Hematopoietic multipotent progenitor cell treated with erythropoietin and hydrocortisone succinate and interleukin-3 and kit ligand, for 6 days (in vitro differentiated cells): Measurements from ENCODE around the gene ZBTB7C.

Experiments used
- DNase-seq: peaks from one replicate; pipeline ENCODE4 v3.0.0-alpha.2; 2015

Gene ZBTB7C

DNA sequence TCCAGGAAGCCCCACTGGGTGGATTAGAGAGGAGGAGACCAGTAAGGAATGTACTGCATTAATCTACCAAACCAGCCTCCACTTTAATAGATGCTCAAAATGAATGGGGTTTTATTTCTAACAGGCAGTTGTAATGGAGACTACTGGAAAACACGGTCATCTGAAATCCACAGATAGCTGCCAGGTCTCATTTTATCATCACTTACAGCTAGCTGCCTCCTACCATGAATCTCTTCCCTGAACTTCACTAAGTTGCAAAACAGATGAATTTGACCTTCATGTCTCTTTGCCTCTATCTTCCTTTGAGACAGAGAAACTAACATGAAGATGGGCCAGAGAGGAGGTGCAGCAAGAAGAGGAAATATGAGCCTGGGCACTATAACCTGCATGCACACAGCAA lies 21.9 kb downstream of the ZBTB7C start:
- DNase-seq, result no peak

GRCh38 chr18:48385596-48385995 lies 23.6 kb downstream of the ZBTB7C start:
- DNase-seq, result peak; percentile 5

GRCh38 chr18:48376934-48377333 lies 32.2 kb downstream of the ZBTB7C start:
- DNase-seq, result no peak

DNA sequence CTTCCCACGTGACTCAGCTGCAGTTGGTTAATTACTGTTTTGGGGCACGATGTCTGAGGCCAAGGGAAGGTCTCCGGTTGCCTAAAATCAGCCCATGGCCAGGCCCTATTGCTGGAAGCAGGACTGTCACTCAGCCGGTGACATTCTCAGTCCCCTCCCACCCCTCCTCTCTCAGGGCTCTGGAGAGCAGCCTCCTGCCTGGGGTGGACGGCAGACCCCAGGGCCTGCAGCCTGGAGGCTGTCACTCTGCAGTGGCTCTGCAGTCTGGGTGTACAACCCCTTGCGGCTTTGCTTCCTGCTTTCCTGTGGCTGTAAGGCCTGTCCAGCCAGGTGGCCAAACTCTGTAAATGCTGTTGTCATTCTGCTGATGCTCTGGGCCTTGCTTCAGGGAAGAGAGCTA lies 32.8 kb downstream of the ZBTB7C start:
- DNase-seq, result no peak

GRCh38 chr18:48375150-48375800 lies 33.9 kb downstream of the ZBTB7C start:
- peak; percentile 46 for DNase-seq

- DNase-seq, result peak; percentile 34
These were observed 34.6 kb downstream of the ZBTB7C start for GRCh38 chr18:48374423-48375149.

- no peak for DNase-seq
These were observed 37.2 kb downstream of the ZBTB7C start for GRCh38 chr18:48371854-48372602.

DNA sequence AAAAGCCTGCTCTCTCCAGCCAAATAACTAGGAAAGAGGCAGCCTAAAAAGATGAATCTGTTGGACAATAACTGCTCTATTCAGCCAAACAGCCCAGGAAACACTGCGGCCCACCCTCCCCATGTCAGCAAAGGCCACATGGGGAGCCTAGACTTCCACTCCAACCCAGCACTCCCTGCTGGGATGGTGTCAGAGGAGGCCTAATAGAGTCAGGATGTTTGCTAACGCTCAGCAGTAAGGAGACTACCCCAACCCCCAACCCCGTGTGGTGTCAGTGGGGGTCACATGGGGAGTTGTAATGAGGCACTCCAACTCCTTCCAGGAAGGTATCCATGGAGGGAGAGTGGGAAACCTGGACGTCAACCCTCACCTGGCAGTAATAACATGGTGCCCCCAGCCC lies 41.6 kb downstream of the ZBTB7C start:
- no peak for DNase-seq

GRCh38 chr18:48365965-48366364 lies 43.2 kb downstream of the ZBTB7C start:
- DNase-seq, result no peak

GRCh38 chr18:48364146-48364545 lies 45.0 kb downstream of the ZBTB7C start:
- DNase-seq, result no peak

GRCh38 chr18:48363175-48363574 lies 46.0 kb downstream of the ZBTB7C start:
- no peak for DNase-seq

- no peak for DNase-seq
These were observed 47.4 kb downstream of the ZBTB7C start for GRCh38 chr18:48361801-48362200.

- no peak for DNase-seq
These were observed 48.7 kb downstream of the ZBTB7C start for GRCh38 chr18:48360376-48361021.

DNA sequence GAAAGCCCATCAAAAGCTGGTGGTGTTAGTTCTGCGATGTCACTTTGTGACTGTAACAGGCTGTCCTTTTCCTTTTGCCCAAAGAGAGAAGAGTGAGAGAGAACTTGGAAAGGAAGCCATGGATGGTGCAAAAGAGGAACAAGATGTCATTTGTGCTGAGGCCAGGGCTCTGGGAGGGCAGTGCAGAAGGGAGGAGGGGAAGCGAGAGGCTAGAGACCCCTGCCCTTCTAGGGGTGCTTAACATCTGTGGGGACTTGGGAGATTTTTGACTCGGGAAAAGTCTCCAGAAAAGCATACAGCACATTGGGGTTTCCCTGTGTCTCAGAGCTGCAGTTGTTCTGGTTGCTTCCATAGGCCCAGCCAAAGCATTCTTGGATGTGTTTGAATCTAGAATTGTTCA lies 49.6 kb downstream of the ZBTB7C start:
- DNase-seq, result no peak

- no peak for DNase-seq
These were observed 50.3 kb downstream of the ZBTB7C start for GRCh38 chr18:48358868-48359267.

DNA sequence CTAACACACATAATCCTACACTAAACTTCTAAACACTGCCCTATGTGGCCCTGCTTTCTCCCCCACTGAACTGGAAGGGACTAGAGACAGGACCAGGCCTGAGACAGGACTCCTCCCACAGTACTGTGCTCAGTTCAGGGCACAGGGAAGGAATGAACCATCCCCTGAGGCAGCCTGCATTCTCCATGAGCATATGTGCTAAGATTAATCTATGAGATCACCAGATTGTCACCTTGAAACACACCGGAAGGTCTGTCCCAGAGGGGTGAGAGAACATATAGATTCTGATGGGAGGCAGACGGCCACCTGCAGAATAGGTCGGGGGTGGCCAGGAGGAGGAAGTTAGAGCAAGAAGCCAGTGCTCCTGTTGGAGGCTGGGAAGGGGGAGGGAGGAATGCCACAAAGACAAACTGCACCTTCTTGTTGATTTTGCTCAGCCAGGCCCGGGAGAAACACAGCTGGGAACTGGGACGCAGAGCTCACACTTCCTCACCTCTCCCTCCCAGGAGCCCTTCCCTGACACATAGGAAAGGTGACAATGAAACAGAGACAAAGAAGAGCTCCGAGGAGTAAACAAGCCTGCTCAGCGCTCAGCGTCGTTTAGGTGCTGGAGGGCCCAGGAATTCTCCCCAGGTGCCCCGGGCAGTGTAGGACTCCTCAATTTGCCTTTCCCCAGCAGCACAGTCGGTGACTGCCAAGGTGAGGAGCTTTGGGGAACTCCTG lies 52.1 kb downstream of the ZBTB7C start:
- DNase-seq, result no peak

DNA sequence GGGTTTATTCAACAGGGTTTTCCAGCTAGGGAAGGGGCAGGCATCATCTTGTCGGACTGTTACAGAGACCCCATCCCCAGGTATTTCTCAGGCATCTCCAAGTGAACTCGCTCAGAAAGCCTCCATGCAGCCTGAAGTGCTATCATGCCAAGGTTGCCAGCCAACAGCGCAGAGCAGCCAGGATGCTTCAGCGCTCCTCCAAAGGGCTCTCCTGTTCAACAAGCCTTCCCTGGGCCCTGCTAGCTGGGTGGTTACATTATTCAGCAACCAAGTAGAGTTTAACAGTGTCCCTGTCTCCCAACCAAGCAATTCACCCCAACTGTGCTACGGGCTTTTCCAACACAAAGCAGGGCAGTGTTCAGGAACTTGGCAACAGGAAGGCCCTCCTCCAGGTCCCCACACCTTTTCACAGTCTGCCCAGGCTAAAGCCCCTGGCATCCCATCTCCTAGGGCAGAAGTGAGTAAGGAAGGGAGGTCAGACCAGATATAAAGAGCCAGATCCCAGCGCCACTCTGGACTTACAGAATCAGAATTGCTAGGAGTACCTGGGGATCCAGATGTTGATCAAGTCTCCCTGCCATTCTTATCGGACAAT lies 52.9 kb downstream of the ZBTB7C start:
- no peak for DNase-seq

GRCh38 chr18:48355276-48356115 lies 53.7 kb downstream of the ZBTB7C start:
- no peak for DNase-seq

DNA sequence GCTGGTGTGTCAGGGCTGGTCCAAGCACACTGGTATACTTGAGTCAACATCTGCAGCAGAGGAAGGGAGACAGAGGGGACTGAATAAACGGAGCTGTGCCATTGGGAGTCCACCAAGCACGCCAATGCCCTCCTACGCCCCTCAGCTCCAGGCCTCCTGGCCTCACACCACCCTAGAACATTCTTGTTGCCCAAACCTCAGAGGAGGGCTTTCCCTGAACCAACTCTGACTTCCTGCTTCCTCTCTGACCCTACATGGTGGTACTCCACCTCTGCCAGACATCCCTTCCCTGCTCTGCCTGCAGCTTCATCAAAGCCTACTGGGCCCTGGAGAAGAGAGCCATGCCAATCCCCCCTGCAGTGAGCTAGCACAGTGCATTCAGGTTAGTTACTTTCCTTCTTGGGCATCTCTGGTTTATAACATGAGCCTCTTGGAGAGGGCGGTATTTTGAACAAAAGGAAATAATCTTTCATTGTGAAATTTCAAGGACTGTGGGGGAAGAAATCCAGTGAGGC lies 54.4 kb downstream of the ZBTB7C start:
- DNase-seq, result no peak

DNA sequence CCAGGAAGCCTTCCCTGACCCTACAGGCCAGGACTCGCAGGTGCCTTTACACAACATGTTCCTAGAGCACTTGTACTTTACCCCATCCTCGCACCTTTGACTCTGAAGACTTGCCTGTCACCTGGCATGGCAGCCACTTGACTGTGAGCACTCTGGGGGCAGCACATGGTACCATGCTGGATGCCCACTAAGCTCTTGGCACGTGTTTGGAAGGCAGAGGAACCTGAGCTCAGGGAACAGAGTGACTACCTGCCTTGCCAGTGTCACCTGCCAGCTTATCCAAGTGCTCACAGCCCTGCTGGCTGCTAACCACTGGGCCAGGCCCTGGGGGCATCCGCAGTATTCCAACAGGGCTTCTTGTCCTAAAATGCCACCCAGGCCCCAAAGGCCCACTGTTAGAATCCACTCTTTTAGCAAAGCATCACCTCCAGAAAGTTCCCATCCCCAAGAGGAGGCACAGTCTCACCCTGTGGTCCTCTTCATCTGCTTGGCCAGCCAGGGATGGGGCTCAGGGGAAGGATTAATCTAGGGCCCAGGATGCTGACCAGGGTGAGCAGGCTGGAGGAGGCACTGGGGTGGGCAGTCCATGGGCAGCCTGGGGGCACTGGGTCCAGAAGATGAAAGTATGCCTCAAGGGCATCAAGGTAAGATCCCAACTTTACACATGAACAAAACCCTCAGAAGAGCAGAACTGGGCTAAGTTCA lies 57.0 kb downstream of the ZBTB7C start:
- no peak for DNase-seq
